HCT116 (cell line): ENCODE measurements around the gene ST6GALNAC5. TPM values are rescaled to one million over a fixed set of nuclear protein-coding genes. Genes with fewer than 3 reads are reported as not detected.
A peak's percentile ranks its signal among the peaks of the same experiment; 100 is the strongest.

Source experiments
- ATAC-seq: fragments of 200-7000 bp; cut with Tn5 transposase; 2 replicates; pipeline ENCODE4 v1.9.1; 2020; ENCODE audit warnings: mild to moderate bottlenecking, moderate library complexity
- BruUV-seq: library from RNA; stranded (reverse); fragments of 400-500 nt; replicated peaks from 2 replicates; lab custom pipeline; 2021; lab: Mats Ljungman, UMichigan
- CTCF ChIA-PET: fragments of 300-600 bp; sonication (Branson Sonifier 250); formaldehyde crosslinking; loops from one replicate; lab custom pipeline; 2021; ENCODE audit warnings: antibody characterized with exemption; lab: Charles Lee
- POLR2A ChIA-PET: fragments of 300-600, 350-600 bp; sonication (Branson Sonifier 250); formaldehyde crosslinking; loops from one replicate; lab custom pipeline; 2021; ENCODE audit warnings: antibody characterized with exemption; lab: Charles Lee
- RAD21 ChIA-PET, 2 experiments: fragments of 300-600 bp; sonication (Branson Sonifier 250); formaldehyde crosslinking; loops; one replicate each; lab custom pipeline; 2023; ENCODE audit warnings: low total read pairs in 2 of 2; ENCODE audit not compliant: uncharacterized antibody in 2 of 2, unreplicated experiment in 2 of 2, low non-redundant PET in 1 of 2; lab: Charles Lee
- DNase-seq: peaks from one replicate; pipeline ENCODE4 v3.0.0-alpha.2; 2010; ENCODE audit warnings: low read depth, low spot score
- H2AFZ ChIP-seq: fragments of 200-600 bp; shearing (Covaris generic), sonication (generic); 2 replicates; pipeline ENCODE4 v1.6.1; 2017; ENCODE audit warnings: low read depth, mixed run types, mixed read lengths, antibody characterized with exemption, low read length; ENCODE audit not compliant: poor library complexity, severe bottlenecking
- H3K27ac ChIP-seq: 2 replicates; pipeline ENCODE4 v1.5.1; 2012; ENCODE audit warnings: low read depth, low read length
- H3K27me3 ChIP-seq: fragments of 200-600 bp; sonication (generic); 2 replicates; pipeline ENCODE4 v1.6.1; 2016; ENCODE audit warnings: mixed run types, low read length, mixed read lengths; ENCODE audit not compliant: insufficient read depth
- H3K36me3 ChIP-seq, 2 experiments: fragments of 200-500 bp in 1 of 2; fragments of 200-600 bp in 1 of 2; sonication (Bioruptor generic) in 1 of 2; sonication (generic) in 1 of 2; 2 replicates each; pipeline versions ENCODE4 v1.5.1 to v1.6.1; 2014 to 2016; ENCODE audit warnings: low read length in 2 of 2, inconsistent platforms in 1 of 2, mixed read lengths in 1 of 2, mixed run types in 1 of 2; ENCODE audit not compliant: insufficient read depth in 2 of 2, control insufficient read depth in 1 of 2
- H3K4me1 ChIP-seq, 2 experiments: fragments of 200-600 bp in 1 of 2; sonication (generic) in 1 of 2; 2 replicates each; pipeline versions ENCODE4 v1.5.1 to v1.6.1; 2012 to 2017; ENCODE audit warnings: low read length in 2 of 2, inconsistent platforms in 1 of 2, mild to moderate bottlenecking in 1 of 2, mixed read lengths in 1 of 2, mixed run types in 1 of 2, moderate library complexity in 1 of 2; ENCODE audit not compliant: insufficient read depth in 2 of 2, control insufficient read depth in 1 of 2
- H3K4me2 ChIP-seq: fragments of 200-600 bp; sonication (generic); 2 replicates; pipeline ENCODE4 v1.6.1; 2017; ENCODE audit warnings: mixed run types, low read length, mixed read lengths
- H3K4me3 ChIP-seq, 2 experiments: fragments of 200-600 bp in 1 of 2; sonication (generic) in 1 of 2; replicated peaks in 1 of 2; 2 replicates each; pipeline ENCODE4 v1.5.1; 2011 to 2016; ENCODE audit warnings: low read length in 2 of 2, control low read depth in 1 of 2, low read depth in 1 of 2, mild to moderate bottlenecking in 1 of 2, mixed read lengths in 1 of 2, mixed run types in 1 of 2
- H3K79me2 ChIP-seq: fragments of 200-600 bp; sonication (generic); 2 replicates; pipeline ENCODE4 v1.6.1; 2017; ENCODE audit warnings: mild to moderate bottlenecking, mixed run types, low read length, moderate library complexity, mixed read lengths; ENCODE audit not compliant: insufficient read depth
- H3K9ac ChIP-seq: fragments of 200-600 bp; sonication (generic); 2 replicates; pipeline ENCODE4 v1.6.1; 2016; ENCODE audit warnings: low read length, mixed read lengths
- H3K9me2 ChIP-seq: fragments of 200-600 bp; sonication (generic), shearing (Covaris generic); 2 replicates; pipeline ENCODE4 v1.6.1; 2017; ENCODE audit warnings: mixed run types, mild to moderate bottlenecking, moderate library complexity; ENCODE audit not compliant: insufficient read depth
- H3K9me3 ChIP-seq, 2 experiments: fragments of 200-500 bp in 1 of 2; fragments of 200-600 bp in 1 of 2; sonication (Bioruptor generic) in 1 of 2; sonication (generic) in 1 of 2; 2 replicates each; pipeline ENCODE4 v1.6.1; 2014 to 2017; ENCODE audit warnings: low read length in 2 of 2, mixed read lengths in 2 of 2, inconsistent platforms in 1 of 2, low read depth in 1 of 2, mild to moderate bottlenecking in 1 of 2, mixed run types in 1 of 2, moderate library complexity in 1 of 2; ENCODE audit not compliant: control insufficient read depth in 1 of 2, insufficient read depth in 1 of 2
- H4K20me1 ChIP-seq: fragments of 200-600 bp; sonication (generic), shearing (Covaris generic); 2 replicates; pipeline ENCODE4 v1.6.1; 2017; ENCODE audit warnings: mixed run types, mild to moderate bottlenecking, moderate library complexity; ENCODE audit not compliant: insufficient read depth
- CBX3 ChIP-seq: IDR thresholded peaks from 2 replicates; pipeline ENCODE4 v1.6.1; 2012; ENCODE audit warnings: low read depth
- CEBPB ChIP-seq: IDR thresholded peaks from 2 replicates; pipeline ENCODE4 v1.6.1; 2012; ENCODE audit warnings: low read depth
- CTCF ChIP-seq, 3 experiments: fragments of 200-600 bp in 1 of 3; sonication (generic) in 1 of 3; IDR thresholded peaks in 2 of 3; conservative IDR thresholded peaks in 1 of 3; 2 replicates each; pipeline ENCODE4 v1.5.1; 2012 to 2017; ENCODE audit warnings: low read depth in 2 of 3, low read length in 2 of 3, antibody characterized with exemption in 1 of 3, borderline replicate concordance in 1 of 3, control low read depth in 1 of 3, mild to moderate bottlenecking in 1 of 3, mixed read lengths in 1 of 3, mixed run types in 1 of 3, moderate library complexity in 1 of 3; ENCODE audit not compliant: insufficient read depth in 1 of 3
- EGR1 ChIP-seq: IDR thresholded peaks from 2 replicates; pipeline ENCODE4 v1.6.1; 2012; ENCODE audit warnings: low read depth
- EZH2 ChIP-seq: fragments of 200-600 bp; sonication (generic); IDR thresholded peaks from 2 replicates; pipeline ENCODE4 v1.6.1; 2017; ENCODE audit warnings: antibody characterized with exemption, mixed run types
- EZH2phosphoT487 ChIP-seq: fragments of 200-600 bp; IDR thresholded peaks from 2 replicates; pipeline ENCODE4 v1.6.1; 2018; ENCODE audit warnings: antibody characterized with exemption, borderline replicate concordance
- FOSL1 ChIP-seq: IDR thresholded peaks from 2 replicates; pipeline ENCODE4 v1.6.1; 2012; ENCODE audit warnings: low read depth
- JUND ChIP-seq: IDR thresholded peaks from 2 replicates; pipeline ENCODE4 v1.6.1; 2012
- POLR2A ChIP-seq: IDR thresholded peaks from 2 replicates; pipeline ENCODE4 v1.7.0; 2011; ENCODE audit warnings: borderline replicate concordance; ENCODE audit not compliant: insufficient read depth, insufficient read length; ENCODE audit errors: extremely low read depth
- SIN3A ChIP-seq: IDR thresholded peaks from 2 replicates; pipeline ENCODE4 v1.6.1; 2012; ENCODE audit warnings: low read depth
- SP1 ChIP-seq: IDR thresholded peaks from 2 replicates; pipeline ENCODE4 v1.6.1; 2012; ENCODE audit warnings: low read depth
- YY1 ChIP-seq: IDR thresholded peaks from 2 replicates; pipeline ENCODE4 v1.6.1; 2011; ENCODE audit warnings: low read length, low read depth, moderate library complexity, mild to moderate bottlenecking; ENCODE audit not compliant: insufficient replicate concordance; ENCODE audit errors: extremely low read depth
- ZBTB33 ChIP-seq: IDR thresholded peaks from 2 replicates; pipeline ENCODE4 v1.6.1; 2011; ENCODE audit warnings: mild to moderate bottlenecking, low read length, moderate library complexity; ENCODE audit not compliant: insufficient replicate concordance; ENCODE audit errors: extremely low read depth
- ZFX ChIP-seq: fragments of 450-650 bp; IDR thresholded peaks from 2 replicates; pipeline ENCODE4 v1.6.1; 2017
- ZNF274 ChIP-seq: fragments of 200-500 bp; sonication (Bioruptor generic); IDR thresholded peaks from 2 replicates; pipeline ENCODE4 v1.6.1; 2014; ENCODE audit warnings: mild to moderate bottlenecking, low read depth, low read length, inconsistent platforms
- intact Hi-C: fragments of 100-400 bp; cut with micrococcal nuclease; formaldehyde crosslinking; loops from 2 replicates; pipeline ENCODE4 v1.10.0; 2022
- total RNA-seq: library from RNA; stranded (reverse); gene quantifications from one replicate; pipeline ENCODE4 v1.2.1, GENCODE V29; 2021; ENCODE audit not compliant: unreplicated experiment
- TF ChIP-seq, protein P1 (sequence below): IDR thresholded peaks from 2 replicates; pipeline ENCODE4 v1.6.1; 2012; ENCODE audit warnings: low read depth
- TF ChIP-seq, protein P2 (sequence below): IDR thresholded peaks from 2 replicates; pipeline ENCODE4 v1.6.1; 2012
- TF ChIP-seq, protein P3 (sequence below): IDR thresholded peaks from 2 replicates; pipeline ENCODE4 v1.6.1; 2012

Gene ST6GALNAC5
- total RNA-seq, 1 experiment from 2014 or later = 1.2 TPM

- no peak for TF ChIP-seq EZH2phosphoT487
- no peak for TF ChIP-seq SIN3A
- TF ChIP-seq POLR2A = no peak
Measured at GRCh38 chr1:77039111-77039510, 171.8 kb downstream of the ST6GALNAC5 start (continued).

GRCh38 chr1:77039739-77040138 is 172.5 kb downstream of the ST6GALNAC5 start:
- no peak overlapping the region for H3K27ac ChIP-seq
- H3K9ac ChIP-seq = no peak overlapping the region
- ATAC-seq (peak; percentile 54; the same call in 1 of the 2 replicates), DNase-seq (peak; percentile 66)
- no peak overlapping the region for H2AFZ ChIP-seq
- no peaks in the 10 kb centered on the region for H4K20me1 ChIP-seq
- no peaks in the 10 kb centered on the region for H3K9me2 ChIP-seq
- intact Hi-C loops = loop anchor here (10.0 kb wide), 1 partner anchor 885 kb away; no protein-coding TSS in a partner anchor
- ChIA-PET CTCF (no interaction called here), POLR2A (no interaction called here), RAD21 (no interaction called here)
- no peaks in the 10 kb centered on the region for H3K27me3 ChIP-seq
- H3K36me3 ChIP-seq = no peaks in the 10 kb centered on the region
- BruUV-seq = no TSS peak
- no peaks in the 10 kb centered on the region for H3K79me2 ChIP-seq
- H3K4me3 ChIP-seq = no peak overlapping the region
- H3K4me2 ChIP-seq = peak overlapping the region; percentile 53
- H3K9me3 ChIP-seq = no peaks in the 10 kb centered on the region
- peaks cover 0 to 32% of the 10 kb centered on the region in 2 experiments; a peak in 2 of 4 replicates for H3K4me1 ChIP-seq
- no peak for TF ChIP-seq YY1
- peak; percentile 92 for TF ChIP-seq CEBPB
- TF ChIP-seq, protein P1, sequence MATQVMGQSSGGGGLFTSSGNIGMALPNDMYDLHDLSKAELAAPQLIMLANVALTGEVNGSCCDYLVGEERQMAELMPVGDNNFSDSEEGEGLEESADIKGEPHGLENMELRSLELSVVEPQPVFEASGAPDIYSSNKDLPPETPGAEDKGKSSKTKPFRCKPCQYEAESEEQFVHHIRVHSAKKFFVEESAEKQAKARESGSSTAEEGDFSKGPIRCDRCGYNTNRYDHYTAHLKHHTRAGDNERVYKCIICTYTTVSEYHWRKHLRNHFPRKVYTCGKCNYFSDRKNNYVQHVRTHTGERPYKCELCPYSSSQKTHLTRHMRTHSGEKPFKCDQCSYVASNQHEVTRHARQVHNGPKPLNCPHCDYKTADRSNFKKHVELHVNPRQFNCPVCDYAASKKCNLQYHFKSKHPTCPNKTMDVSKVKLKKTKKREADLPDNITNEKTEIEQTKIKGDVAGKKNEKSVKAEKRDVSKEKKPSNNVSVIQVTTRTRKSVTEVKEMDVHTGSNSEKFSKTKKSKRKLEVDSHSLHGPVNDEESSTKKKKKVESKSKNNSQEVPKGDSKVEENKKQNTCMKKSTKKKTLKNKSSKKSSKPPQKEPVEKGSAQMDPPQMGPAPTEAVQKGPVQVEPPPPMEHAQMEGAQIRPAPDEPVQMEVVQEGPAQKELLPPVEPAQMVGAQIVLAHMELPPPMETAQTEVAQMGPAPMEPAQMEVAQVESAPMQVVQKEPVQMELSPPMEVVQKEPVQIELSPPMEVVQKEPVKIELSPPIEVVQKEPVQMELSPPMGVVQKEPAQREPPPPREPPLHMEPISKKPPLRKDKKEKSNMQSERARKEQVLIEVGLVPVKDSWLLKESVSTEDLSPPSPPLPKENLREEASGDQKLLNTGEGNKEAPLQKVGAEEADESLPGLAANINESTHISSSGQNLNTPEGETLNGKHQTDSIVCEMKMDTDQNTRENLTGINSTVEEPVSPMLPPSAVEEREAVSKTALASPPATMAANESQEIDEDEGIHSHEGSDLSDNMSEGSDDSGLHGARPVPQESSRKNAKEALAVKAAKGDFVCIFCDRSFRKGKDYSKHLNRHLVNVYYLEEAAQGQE = no peak
- TF ChIP-seq CTCF (IDR thresholded peaks at IDR 0.05 in 2 of 3, conservative IDR thresholded peaks at IDR 0.05 in 1 of 3; ENCODE audit: borderline replicate concordance in 1 of 3, insufficient read depth in 1 of 3, low read depth in 2 of 3, low read length in 2 of 3) = no peak
- no peak for TF ChIP-seq ZFX
- no peak for TF ChIP-seq SIN3A
- TF ChIP-seq, protein P2, sequence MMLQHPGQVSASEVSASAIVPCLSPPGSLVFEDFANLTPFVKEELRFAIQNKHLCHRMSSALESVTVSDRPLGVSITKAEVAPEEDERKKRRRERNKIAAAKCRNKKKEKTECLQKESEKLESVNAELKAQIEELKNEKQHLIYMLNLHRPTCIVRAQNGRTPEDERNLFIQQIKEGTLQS = peak; percentile 80
- peak; percentile 69; the same call in 1 of the 2 replicates for TF ChIP-seq CBX3
- no peak for TF ChIP-seq EGR1
- TF ChIP-seq ZBTB33 = no peak
- TF ChIP-seq JUND = peak; percentile 85
- TF ChIP-seq EZH2 = no peak
- TF ChIP-seq, protein P3, sequence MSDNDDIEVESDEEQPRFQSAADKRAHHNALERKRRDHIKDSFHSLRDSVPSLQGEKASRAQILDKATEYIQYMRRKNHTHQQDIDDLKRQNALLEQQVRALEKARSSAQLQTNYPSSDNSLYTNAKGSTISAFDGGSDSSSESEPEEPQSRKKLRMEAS = peak; percentile 70
- TF ChIP-seq ZNF274 = no peak
- TF ChIP-seq POLR2A = no peak
- no peak for TF ChIP-seq EZH2phosphoT487
- peak; percentile 80 for TF ChIP-seq FOSL1
- peak; percentile 78 for TF ChIP-seq SP1
